GM21619 (cell line): ENCODE measurements around the gene FAR2.
"Not testable (repeated sequence)": the region's sequence is repeated elsewhere in the genome, so short reads cannot be mapped to it uniquely, and the experiment has no call there.

ENCODE experiments used
- ATAC-seq: cut with Tn5 transposase; IDR thresholded peaks from one replicate; pipeline ENCODE4 v1.9.1; 2021; ENCODE audit not compliant: unreplicated experiment

The FAR2 gene

GRCh38 chr12:29316752-29317151, 167.7 kb downstream of the FAR2 start:
- no peak for ATAC-seq

- ATAC-seq = peak; percentile 100
Measured at GRCh38 chr12:29317556-29318363, 168.7 kb downstream of the FAR2 start.

GRCh38 chr12:29320295-29321085, 171.4 kb downstream of the FAR2 start:
- no peak for ATAC-seq

- no peak for ATAC-seq
Measured at GRCh38 chr12:29322157-29322556, 173.1 kb downstream of the FAR2 start.

- no peak for ATAC-seq
Measured at GRCh38 chr12:29329411-29329810, 180.3 kb downstream of the FAR2 start.

- ATAC-seq = no peak
Measured at GRCh38 chr12:29333178-29333577, 184.1 kb downstream of the FAR2 start.

GRCh38 chr12:29334937-29335336, 185.9 kb downstream of the FAR2 start:
- no peak for ATAC-seq

GRCh38 chr12:29337325-29337724, 188.2 kb downstream of the FAR2 start:
- ATAC-seq = no peak

GRCh38 chr12:29343022-29343799, 194.1 kb downstream of the FAR2 start:
- no peak for ATAC-seq

- ATAC-seq = no peak
Measured at GRCh38 chr12:29346769-29347421, 197.8 kb downstream of the FAR2 start.

- no peak for ATAC-seq
Measured at GRCh38 chr12:29350080-29350479, 201.0 kb downstream of the FAR2 start.

- ATAC-seq = no peak
Measured at GRCh38 chr12:29354954-29355353, 205.9 kb downstream of the FAR2 start.

GRCh38 chr12:29365091-29365490, 216.0 kb downstream of the FAR2 start:
- no peak for ATAC-seq

GRCh38 chr12:29374012-29374411, 224.9 kb downstream of the FAR2 start:
- no peak for ATAC-seq

GRCh38 chr12:29374913-29375312, 225.8 kb downstream of the FAR2 start:
- no peak for ATAC-seq

GRCh38 chr12:29376118-29376517, 227.0 kb downstream of the FAR2 start:
- no peak for ATAC-seq

- peak; percentile 95 for ATAC-seq
Measured at GRCh38 chr12:29380536-29381523, 231.8 kb downstream of the FAR2 start, which contains the start of gene ERGIC2. Gene ERGIC2, minus strand, starts transcription at chr12:29381172. Its CDS starts 9,539 bp downstream, at chr12:29371633.

GRCh38 chr12:29382251-29382650, 233.2 kb downstream of the FAR2 start:
- no peak for ATAC-seq

GRCh38 chr12:29385194-29385593, 236.1 kb downstream of the FAR2 start:
- not testable (repeated sequence) for ATAC-seq
